OCI-LY7 (cell line): ENCODE measurements around the gene GJB6. TPM values are rescaled to one million over a fixed set of nuclear protein-coding genes. Genes with fewer than 3 reads are reported as not detected.

Source experiments
- BruUV-seq: library from RNA; stranded (reverse); fragments of 400-500 nt; replicated peaks from 2 replicates; lab custom pipeline; 2021; lab: Mats Ljungman, UMichigan
- CTCF ChIA-PET: fragments of 300-600 bp; sonication (Branson Sonifier 250); formaldehyde crosslinking; loops from one replicate; lab custom pipeline; 2022; ENCODE audit warnings: antibody characterized with exemption; ENCODE audit not compliant: unreplicated experiment; lab: Charles Lee
- POLR2A ChIA-PET: fragments of 300-600 bp; sonication (Branson Sonifier 250); formaldehyde crosslinking; loops from one replicate; lab custom pipeline; 2022; ENCODE audit warnings: antibody characterized with exemption; lab: Charles Lee
- DNase-seq: peaks from one replicate; pipeline ENCODE4 v3.0.0-alpha.2; 2015; ENCODE audit warnings: low spot score
- H2AFZ ChIP-seq: fragments of 200-600 bp; sonication (generic), shearing (Covaris generic); 2 replicates; pipeline ENCODE4 v1.6.1; 2014; ENCODE audit warnings: mild to moderate bottlenecking, antibody characterized with exemption, low read length, moderate library complexity
- H3K27ac ChIP-seq: fragments of 200-600 bp; sonication (generic); 2 replicates; pipeline ENCODE4 v1.5.1; 2014; ENCODE audit warnings: mixed run types, low read depth, mild to moderate bottlenecking, moderate library complexity, low read length, inconsistent platforms; ENCODE audit not compliant: poor library complexity, severe bottlenecking
- H3K36me3 ChIP-seq: fragments of 200-600 bp; sonication (generic); 2 replicates; pipeline ENCODE4 v1.6.1; 2014; ENCODE audit warnings: mild to moderate bottlenecking, antibody characterized with exemption, low read length, moderate library complexity, mixed read lengths; ENCODE audit not compliant: insufficient read depth
- H3K4me1 ChIP-seq: fragments of 200-600 bp; sonication (generic); 2 replicates; pipeline ENCODE4 v1.5.1; 2014; ENCODE audit warnings: mild to moderate bottlenecking, low read length; ENCODE audit not compliant: insufficient read depth, poor library complexity, severe bottlenecking
- H3K4me2 ChIP-seq: fragments of 200-600 bp; sonication (generic); 2 replicates; pipeline ENCODE4 v1.6.1; 2014; ENCODE audit warnings: mild to moderate bottlenecking, low read length
- H3K4me3 ChIP-seq: fragments of 200-600 bp; sonication (generic); 2 replicates; pipeline ENCODE4 v1.5.1; 2014; ENCODE audit warnings: mild to moderate bottlenecking, low read depth, low read length; ENCODE audit not compliant: poor library complexity, severe bottlenecking
- H3K79me2 ChIP-seq: fragments of 200-600 bp; sonication (generic); 2 replicates; pipeline ENCODE4 v1.6.1; 2016; ENCODE audit warnings: low read depth, mild to moderate bottlenecking, low read length, moderate library complexity, mixed read lengths; ENCODE audit not compliant: insufficient read depth
- H3K9me2 ChIP-seq: fragments of 200-600 bp; sonication (generic); 2 replicates; pipeline ENCODE4 v1.6.1; 2016; ENCODE audit warnings: mild to moderate bottlenecking, low read length, mixed read lengths; ENCODE audit not compliant: insufficient read depth
- H3K9me3 ChIP-seq: fragments of 200-600 bp; sonication (generic); 2 replicates; pipeline ENCODE4 v1.6.1; 2014; ENCODE audit warnings: mild to moderate bottlenecking, mixed run types, low read length, mixed read lengths
- H4K20me1 ChIP-seq: fragments of 200-600 bp; sonication (generic); 2 replicates; pipeline ENCODE4 v1.6.1; 2014; ENCODE audit warnings: mild to moderate bottlenecking, antibody characterized with exemption, low read length, moderate library complexity, mixed read lengths; ENCODE audit not compliant: insufficient read depth
- CTCF ChIP-seq: fragments of 200-600 bp; sonication (generic); conservative IDR thresholded peaks from 2 replicates; pipeline ENCODE4 v1.5.1; 2014; ENCODE audit warnings: mild to moderate bottlenecking, antibody characterized with exemption, low read length, moderate library complexity, mixed read lengths
- EZH2phosphoT487 ChIP-seq: fragments of 200-600 bp; sonication (generic); IDR thresholded peaks from 2 replicates; pipeline ENCODE4 v1.6.1; 2018; ENCODE audit warnings: low read depth, borderline replicate concordance, mild to moderate bottlenecking, mixed run types, antibody characterized with exemption, low read length, moderate library complexity, mixed read lengths
- intact Hi-C: fragments of 100-400 bp; cut with micrococcal nuclease; formaldehyde crosslinking; loops from one replicate; pipeline ENCODE4 v1.10.0; 2022; ENCODE audit not compliant: unreplicated experiment
- total RNA-seq, 2 experiments: library from RNA; depleted of rRNA in 1 of 2; stranded (reverse); fragments of >200 nt in 1 of 2; shearing (Covaris generic) in 1 of 2; gene quantifications; 2 replicates each; pipeline ENCODE4 v1.2.3, GENCODE V29; 2014 to 2022

Gene GJB6
- total RNA-seq, 2 experiments from 2014 or later = not detected

GRCh38 chr13:20182231-20182846 lies 49.8 kb downstream of the GJB6 start:
- Histone ChIP-seq H3K4me2 (no peak overlapping the region), H2AFZ (no peak overlapping the region), H3K36me3 (no peaks in the 10 kb centered on the region), H3K27ac (no peak overlapping the region), H3K9me2 (no peaks in the 10 kb centered on the region), H3K9me3 (no peaks in the 10 kb centered on the region), H3K4me1 (no peaks in the 10 kb centered on the region), H3K4me3 (no peak overlapping the region), H3K79me2 (no peaks in the 10 kb centered on the region), H4K20me1 (0 out of 2 replicates have a peak, but pooled peaks cover 3% of the 10 kb centered on the region)
- POLR2A ChIA-PET = interaction anchor here (0.7 kb wide), 1 partner anchor 1066 kb away, joined by 6 read pairs; no protein-coding TSS in a partner anchor
- intact Hi-C loops = loop anchor here (1.0 kb wide), 1 partner anchor 306 kb away; no protein-coding TSS in a partner anchor
- DNase-seq = peak; percentile 73
- CTCF ChIA-PET = no interaction called here
- no TSS peak for BruUV-seq
- TF ChIP-seq EZH2phosphoT487 (no peak), CTCF (peak; percentile 85)

- H3K27ac ChIP-seq = no peak overlapping the region
- CTCF ChIA-PET = no interaction called here
- 0 out of 2 replicates have a peak, but pooled peaks cover 3% of the 10 kb centered on the region for H4K20me1 ChIP-seq
- no TSS peak for BruUV-seq
- DNase-seq = no peak
- no peaks in the 10 kb centered on the region for H3K79me2 ChIP-seq
- no peaks in the 10 kb centered on the region for H3K9me2 ChIP-seq
- H3K4me3 ChIP-seq = no peak overlapping the region
- H3K4me1 ChIP-seq = no peaks in the 10 kb centered on the region
- no peaks in the 10 kb centered on the region for H3K9me3 ChIP-seq
- TF ChIP-seq CTCF (no peak), EZH2phosphoT487 (no peak)
- H3K36me3 ChIP-seq = no peaks in the 10 kb centered on the region
- no peak overlapping the region for H3K4me2 ChIP-seq
- intact Hi-C loops = no loop called here
- H2AFZ ChIP-seq = no peak overlapping the region
- POLR2A ChIA-PET = no interaction called here
Observed at GRCh38 chr13:20181188-20181587, 50.9 kb downstream of the GJB6 start.

GRCh38 chr13:20178156-20178555 lies 54.0 kb downstream of the GJB6 start:
- H3K4me2 ChIP-seq = no peak overlapping the region
- BruUV-seq = no TSS peak
- H3K36me3 ChIP-seq = no peaks in the 10 kb centered on the region
- H2AFZ ChIP-seq = no peak overlapping the region
- no peaks in the 10 kb centered on the region for H3K9me3 ChIP-seq
- H3K79me2 ChIP-seq = no peaks in the 10 kb centered on the region
- H3K27ac ChIP-seq = no peak overlapping the region
- ChIA-PET POLR2A (no interaction called here), CTCF (no interaction called here)
- TF ChIP-seq EZH2phosphoT487 = no peak
- no peak for TF ChIP-seq CTCF
- intact Hi-C loops = no loop called here
- H3K4me1 ChIP-seq = no peaks in the 10 kb centered on the region
- no peak overlapping the region for H3K4me3 ChIP-seq
- H3K9me2 ChIP-seq = no peaks in the 10 kb centered on the region
- 0 out of 2 replicates have a peak, but pooled peaks cover 3% of the 10 kb centered on the region for H4K20me1 ChIP-seq
- no peak for DNase-seq
